ENCODE data around the gene MTSS2.

DNA sequence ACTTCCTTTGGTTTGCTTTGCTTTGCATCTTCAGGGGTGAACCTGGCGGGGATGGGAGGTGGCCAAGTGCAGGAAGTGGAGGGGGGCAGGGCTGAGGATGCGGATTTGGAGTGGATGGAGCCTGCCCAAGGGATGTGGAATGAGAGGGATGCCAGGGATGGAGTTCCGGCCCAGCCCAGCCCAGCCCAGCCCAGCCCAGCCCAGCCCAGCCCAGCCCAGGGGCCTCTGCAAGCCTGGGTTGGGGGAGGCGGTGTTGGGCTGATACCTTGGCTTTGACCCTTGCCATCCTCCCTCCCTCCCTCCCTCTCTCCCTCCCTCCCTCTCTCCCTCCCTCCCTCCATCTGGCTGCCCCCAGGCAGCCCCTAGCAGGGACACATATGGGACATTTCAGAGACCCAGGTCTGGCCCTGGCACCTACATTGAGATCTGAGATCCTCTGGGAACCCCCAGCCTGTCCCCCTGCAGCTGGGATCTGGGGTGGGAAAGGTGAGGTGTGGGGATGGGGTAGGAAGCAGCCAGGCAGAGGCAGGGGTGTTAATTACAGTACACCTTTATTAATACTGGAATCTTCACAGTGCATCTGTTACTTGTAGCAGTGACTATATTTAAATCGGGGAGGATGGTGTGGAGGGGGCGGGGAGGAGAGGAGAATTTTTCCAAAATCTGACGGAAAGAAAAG is 25.0 kb downstream of the MTSS2 start:
- TF ChIP-seq, protein P1, sequence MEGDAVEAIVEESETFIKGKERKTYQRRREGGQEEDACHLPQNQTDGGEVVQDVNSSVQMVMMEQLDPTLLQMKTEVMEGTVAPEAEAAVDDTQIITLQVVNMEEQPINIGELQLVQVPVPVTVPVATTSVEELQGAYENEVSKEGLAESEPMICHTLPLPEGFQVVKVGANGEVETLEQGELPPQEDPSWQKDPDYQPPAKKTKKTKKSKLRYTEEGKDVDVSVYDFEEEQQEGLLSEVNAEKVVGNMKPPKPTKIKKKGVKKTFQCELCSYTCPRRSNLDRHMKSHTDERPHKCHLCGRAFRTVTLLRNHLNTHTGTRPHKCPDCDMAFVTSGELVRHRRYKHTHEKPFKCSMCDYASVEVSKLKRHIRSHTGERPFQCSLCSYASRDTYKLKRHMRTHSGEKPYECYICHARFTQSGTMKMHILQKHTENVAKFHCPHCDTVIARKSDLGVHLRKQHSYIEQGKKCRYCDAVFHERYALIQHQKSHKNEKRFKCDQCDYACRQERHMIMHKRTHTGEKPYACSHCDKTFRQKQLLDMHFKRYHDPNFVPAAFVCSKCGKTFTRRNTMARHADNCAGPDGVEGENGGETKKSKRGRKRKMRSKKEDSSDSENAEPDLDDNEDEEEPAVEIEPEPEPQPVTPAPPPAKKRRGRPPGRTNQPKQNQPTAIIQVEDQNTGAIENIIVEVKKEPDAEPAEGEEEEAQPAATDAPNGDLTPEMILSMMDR (IDR thresholded peaks at IDR 0.05; ENCODE audit: insufficient read depth, low read length, poor library complexity, severe bottlenecking) = no peak
- no peak for TF ChIP-seq EZH2phosphoT487 (conservative IDR thresholded peaks at IDR 0.05; ENCODE audit: low read length)
